IMR-90 (cell line): ENCODE measurements around the gene SLC35F1. TPM values are rescaled to one million over a fixed set of nuclear protein-coding genes. Genes with fewer than 3 reads are reported as not detected.
A peak's percentile ranks its signal among the peaks of the same experiment; 100 is the strongest.

Experiments
- ATAC-seq: fragments of 200-7000 bp; cut with Tn5 transposase; 2 replicates; pipeline ENCODE4 v1.9.1; 2020; ENCODE audit warnings: low read depth, mild to moderate bottlenecking, moderate library complexity
- BruUV-seq: library from RNA; stranded (reverse); fragments of 400-500 nt; replicated peaks from 2 replicates; lab custom pipeline; 2021; lab: Mats Ljungman, UMichigan
- CTCF ChIA-PET: fragments of 300-600 bp; formaldehyde crosslinking; extraction: SDS; loops from one replicate; lab custom pipeline; 2021; ENCODE audit warnings: antibody characterized with exemption; lab: Yijun Ruan, JAX
- POLR2A ChIA-PET: fragments of 300-600 bp; sonication (Branson Sonifier 250); formaldehyde crosslinking; loops from one replicate; lab custom pipeline; 2022; ENCODE audit warnings: antibody characterized with exemption; ENCODE audit not compliant: unreplicated experiment; lab: Charles Lee
- DNase-seq: peaks from one replicate; pipeline ENCODE4 v3.0.0; 2013
- H2AFZ ChIP-seq: replicated peaks from 2 replicates; pipeline ENCODE3; 2013; ENCODE audit warnings: low read length, mild to moderate bottlenecking; ENCODE audit not compliant: poor library complexity
- H2AK5ac ChIP-seq: 2 replicates; pipeline ENCODE4 v1.6.1; 2013; ENCODE audit warnings: low read depth, low read length, inconsistent platforms
- H2AK9ac ChIP-seq: replicated peaks from 2 replicates; pipeline ENCODE3; 2013; ENCODE audit warnings: mild to moderate bottlenecking, low read depth, low read length, moderate library complexity; ENCODE audit not compliant: poor library complexity
- H2BK120ac ChIP-seq: 2 replicates; pipeline ENCODE4 v1.6.1; 2013; ENCODE audit warnings: low read depth, low read length, inconsistent platforms
- H2BK15ac ChIP-seq: 3 replicates; pipeline ENCODE4 v1.6.1; 2013; ENCODE audit warnings: low read depth, low read length, inconsistent platforms
- H2BK20ac ChIP-seq: 2 replicates; pipeline ENCODE4 v1.6.1; 2013; ENCODE audit warnings: low read depth, mild to moderate bottlenecking, inconsistent platforms, low read length, moderate library complexity
- H2BK5ac ChIP-seq: 2 replicates; pipeline ENCODE4 v1.6.1; 2013; ENCODE audit warnings: mild to moderate bottlenecking, low read depth, low read length, inconsistent platforms; ENCODE audit not compliant: poor library complexity, severe bottlenecking
- H3K14ac ChIP-seq: replicated peaks from 2 replicates; pipeline ENCODE4 v1.6.1; 2013; ENCODE audit warnings: low read depth, low read length, inconsistent platforms
- H3K18ac ChIP-seq: 2 replicates; pipeline ENCODE4 v1.6.1; 2013; ENCODE audit warnings: low read depth, low read length, control low read depth
- H3K23ac ChIP-seq: 2 replicates; pipeline ENCODE4 v1.6.1; 2013; ENCODE audit warnings: low read depth, low read length, inconsistent platforms
- H3K27ac ChIP-seq: 2 replicates; pipeline ENCODE4 v1.5.1; 2013; ENCODE audit warnings: mild to moderate bottlenecking, control low read depth, low read length; ENCODE audit not compliant: insufficient read depth
- H3K27me3 ChIP-seq: 2 replicates; pipeline ENCODE4 v1.6.1; 2013; ENCODE audit warnings: low read length; ENCODE audit not compliant: control insufficient read depth, insufficient read depth
- H3K36me3 ChIP-seq: 2 replicates; pipeline ENCODE4 v1.6.1; 2013; ENCODE audit warnings: low read length, mixed read lengths; ENCODE audit not compliant: control insufficient read depth, insufficient read depth
- H3K4ac ChIP-seq: 2 replicates; pipeline ENCODE4 v1.6.1; 2013; ENCODE audit warnings: low read depth, low read length, inconsistent platforms
- H3K4me1 ChIP-seq: 2 replicates; pipeline ENCODE4 v1.6.1; 2013; ENCODE audit warnings: low read length, mixed read lengths; ENCODE audit not compliant: control insufficient read depth, insufficient read depth
- H3K4me2 ChIP-seq: 2 replicates; pipeline ENCODE4 v1.6.1; 2013; ENCODE audit warnings: low read depth, mild to moderate bottlenecking, control low read depth, low read length, moderate library complexity
- H3K4me3 ChIP-seq: 2 replicates; pipeline ENCODE4 v1.5.1; 2013; ENCODE audit warnings: low read depth, mild to moderate bottlenecking, control low read depth, low read length, moderate library complexity; ENCODE audit not compliant: insufficient read depth
- H3K56ac ChIP-seq: 2 replicates; pipeline ENCODE4 v1.6.1; 2013; ENCODE audit warnings: low read length, inconsistent platforms; ENCODE audit not compliant: insufficient read depth; ENCODE audit errors: extremely low read depth
- H3K79me1 ChIP-seq, 2 experiments: 2 replicates each; pipeline ENCODE4 v1.6.1; 2013; ENCODE audit warnings: low read length in 2 of 2, inconsistent platforms in 1 of 2, low read depth in 1 of 2
- H3K9ac ChIP-seq: 2 replicates; pipeline ENCODE4 v1.6.1; 2013; ENCODE audit warnings: low read depth, low read length, control low read depth
- H3K9me1 ChIP-seq: 2 replicates; pipeline ENCODE4 v1.6.1; 2013; ENCODE audit warnings: low read length, inconsistent platforms; ENCODE audit not compliant: insufficient read depth
- H3K9me3 ChIP-seq: 2 replicates; pipeline ENCODE4 v1.6.1; 2013; ENCODE audit warnings: low read length; ENCODE audit not compliant: control insufficient read depth, insufficient read depth
- H4K20me1 ChIP-seq: 2 replicates; pipeline ENCODE4 v1.6.1; 2013; ENCODE audit warnings: low read length, inconsistent platforms; ENCODE audit not compliant: insufficient read depth
- H4K5ac ChIP-seq: 2 replicates; pipeline ENCODE4 v1.6.1; 2013; ENCODE audit warnings: mild to moderate bottlenecking, low read depth, low read length, control low read depth
- H4K8ac ChIP-seq, 2 experiments: 2 replicates each; pipeline ENCODE4 v1.6.1; 2013; ENCODE audit warnings: low read depth in 2 of 2, low read length in 2 of 2, control low read depth in 1 of 2, inconsistent platforms in 1 of 2
- H4K91ac ChIP-seq: 2 replicates; pipeline ENCODE4 v1.6.1; 2013; ENCODE audit warnings: low read depth, low read length, inconsistent platforms; ENCODE audit not compliant: insufficient read depth
- BHLHE40 ChIP-seq: fragments of 150-350 bp; IDR thresholded peaks from 2 replicates; pipeline ENCODE4 v1.6.1; 2016; ENCODE audit warnings: mild to moderate bottlenecking, low read depth, low read length
- CEBPB ChIP-seq: IDR thresholded peaks from 2 replicates; pipeline ENCODE4 v1.6.1; 2012; ENCODE audit warnings: low read depth, low read length, improper control_type of control experiment
- MAZ ChIP-seq: IDR thresholded peaks from 2 replicates; pipeline ENCODE4 v1.6.1; 2012; ENCODE audit warnings: low read depth, mild to moderate bottlenecking, low read length, improper control_type of control experiment, moderate library complexity, borderline replicate concordance
- RFX5 ChIP-seq: IDR thresholded peaks from 2 replicates; pipeline ENCODE4 v1.8.0; 2012; ENCODE audit warnings: low read depth, mild to moderate bottlenecking, low read length, moderate library complexity
- WGBS, 2 experiments: methylation state at CpG; one replicate each; pipeline versions ENCODE4 v1.1.5 to v1.1.7; 2013; ENCODE audit warnings: missing lambda C conversion rate in 2 of 2; ENCODE audit not compliant: insufficient read length in 1 of 2; ENCODE audit errors: extremely low coverage in 2 of 2; 5-methylcytosine and 5-hydroxymethylcytosine counted together
- dilution Hi-C: fragments of 300-500 bp; cut with HindIII; formaldehyde crosslinking; loops from one replicate; pipeline ENCODE4 v1.14.3; 2018; ENCODE audit warnings: low sequenced_read_pairs; ENCODE audit not compliant: unreplicated experiment
- in situ Hi-C: fragments of 300-500 bp; cut with MboI; formaldehyde crosslinking; loops from 3 replicates; pipeline ENCODE4 v1.14.3; 2019; ENCODE audit warnings: low sequenced_read_pairs, inconsistent platforms, mixed read lengths
- intact Hi-C: fragments of 100-400 bp; cut with micrococcal nuclease; formaldehyde crosslinking; loops from 2 replicates; pipeline ENCODE4 v1.10.0; 2022
- polyA plus RNA-seq, 3 experiments: library from polyadenylated mRNA; depleted of rRNA; stranded (reverse); fragments of >200 nt; gene quantifications; 2 replicates each; pipeline ENCODE4 v1.2.3, GENCODE V29; 2012; ENCODE audit warnings: low replicate concordance in 1 of 3
- total RNA-seq: library from RNA; depleted of rRNA; stranded (reverse); fragments of >200 nt; gene quantifications from 2 replicates; pipeline ENCODE4 v1.2.3, GENCODE V29; 2012

SLC35F1 gene
- total and polyA plus RNA-seq, 2 of the 4 experiments (the other 2 are of a cell fraction), result not detected

- Histone ChIP-seq H2AK5ac (no peak overlapping the region), H4K8ac (no peak overlapping the region), H2AK9ac (no peak overlapping the region), H2BK120ac (no peak overlapping the region), H3K36me3 (no peaks in the 10 kb centered on the region), H4K5ac (no peak overlapping the region), H3K9me3 (no peaks in the 10 kb centered on the region), H3K4ac (no peak overlapping the region), H3K56ac (no peak overlapping the region), H3K18ac (no peak overlapping the region), H3K9me1 (no peaks in the 10 kb centered on the region), H4K20me1 (no peaks in the 10 kb centered on the region), H3K4me2 (no peak overlapping the region), H3K79me1 (no peaks in the 10 kb centered on the region), H3K9ac (no peak overlapping the region), H2AFZ (no peak overlapping the region), H3K14ac (no peak overlapping the region), H3K4me3 (no peak overlapping the region), H3K27ac (no peak overlapping the region), H3K27me3 (no peaks in the 10 kb centered on the region), H3K23ac (no peak overlapping the region), H4K91ac (no peak overlapping the region), H3K4me1 (no peaks in the 10 kb centered on the region), H2BK5ac (no peak overlapping the region), H2BK20ac (no peak overlapping the region), H2BK15ac (no peak overlapping the region)
- no TSS peak for BruUV-seq
- ATAC-seq (peak; percentile 37; the same call in 1 of the 2 replicates), DNase-seq (peak; percentile 4)
- dilution Hi-C loops, result no loop called here
- intact Hi-C loops, result no loop called here
- in situ Hi-C loops, result no loop called here
- ChIA-PET POLR2A (no interaction called here), CTCF (no interaction called here)
- WGBS, 2 experiments, result no CpG with 5 or more reads among the region's 1 CpG
- TF ChIP-seq BHLHE40, result no peak
- TF ChIP-seq CEBPB, result no peak
- no peak for TF ChIP-seq RFX5
- TF ChIP-seq MAZ, result no peak
These were observed 291.7 kb downstream of the SLC35F1 start for GRCh38 chr6:118198746-118199145.
